ENCODE data around the gene LIPC. TPM values are rescaled to one million over a fixed set of nuclear protein-coding genes. Genes with fewer than 3 reads are reported as not detected.

Gene LIPC
- total RNA-seq, 1 donor from 2014 or later = 1.0 TPM

DNA sequence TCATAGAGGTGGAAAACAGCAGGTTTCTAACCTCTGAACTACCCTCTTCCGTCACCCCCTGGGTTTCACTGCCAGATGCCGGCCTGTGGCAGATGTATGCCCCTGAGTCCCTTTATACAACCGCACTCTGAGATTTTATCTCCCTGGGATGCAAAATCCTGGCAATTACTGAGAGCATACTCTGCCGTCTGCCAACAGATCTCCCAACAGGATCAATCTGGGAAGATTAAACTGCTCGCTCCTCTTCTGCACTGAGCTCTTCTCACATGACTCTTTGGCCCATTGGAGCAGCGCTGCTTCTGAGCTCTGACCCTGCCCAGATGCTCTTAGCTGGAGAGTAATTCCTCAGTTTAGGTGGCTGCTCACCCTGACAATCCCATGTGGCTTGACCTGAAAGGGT lies 133.2 kb downstream of the LIPC start:
- Histone ChIP-seq H3K27ac (no peak overlapping the region), H3K4me3 (no peak overlapping the region), H3K36me3 (no peaks in the 10 kb centered on the region), H3K4me1 (no peaks in the 10 kb centered on the region), H3K9me3 (no peaks in the 10 kb centered on the region), H3K27me3 (ENCODE audit: low read depth) (no peaks in the 10 kb centered on the region)
- ATAC-seq = no peak
- intact Hi-C loops (cut with DNase I) = no loop called here
- DNase-seq = no peak
- no peak for TF ChIP-seq CTCF (IDR thresholded peaks at IDR 0.05)

- no peak for TF ChIP-seq CTCF (IDR thresholded peaks at IDR 0.05)
- H3K9me3 ChIP-seq = no peaks in the 10 kb centered on the region
- no peaks in the 10 kb centered on the region for H3K27me3 ChIP-seq (ENCODE audit: low read depth)
- no peaks in the 10 kb centered on the region for H3K36me3 ChIP-seq
- intact Hi-C loops (cut with DNase I) = no loop called here
- H3K27ac ChIP-seq = no peak overlapping the region
- ATAC-seq = no peak
- H3K4me3 ChIP-seq = no peak overlapping the region
- DNase-seq = no peak
- H3K4me1 ChIP-seq = no peaks in the 10 kb centered on the region
These were observed 133.8 kb downstream of the LIPC start for GRCh38 chr15:58565619-58566018.

GRCh38 chr15:58566029-58566428 lies 134.2 kb downstream of the LIPC start:
- Histone ChIP-seq H3K9me3 (no peaks in the 10 kb centered on the region), H3K27me3 (ENCODE audit: low read depth) (no peaks in the 10 kb centered on the region), H3K4me1 (no peaks in the 10 kb centered on the region), H3K36me3 (no peaks in the 10 kb centered on the region), H3K27ac (no peak overlapping the region), H3K4me3 (no peak overlapping the region)
- ATAC-seq (no peak), DNase-seq (no peak)
- intact Hi-C loops (cut with DNase I) = no loop called here
- no peak for TF ChIP-seq CTCF (IDR thresholded peaks at IDR 0.05)

- no peaks in the 10 kb centered on the region for H3K27me3 ChIP-seq (ENCODE audit: low read depth)
- peak in 1 of 2 donors; percentile 43 for ATAC-seq
- no peaks in the 10 kb centered on the region for H3K9me3 ChIP-seq
- no peak overlapping the region for H3K4me3 ChIP-seq
- H3K36me3 ChIP-seq = no peaks in the 10 kb centered on the region
- TF ChIP-seq CTCF (IDR thresholded peaks at IDR 0.05) = no peak
- H3K27ac ChIP-seq = no peak overlapping the region
- no peak for DNase-seq
- H3K4me1 ChIP-seq = no peaks in the 10 kb centered on the region
- intact Hi-C loops (cut with DNase I) = no loop called here
These were observed 136.4 kb downstream of the LIPC start for GRCh38 chr15:58568157-58568571.

GRCh38 chr15:58569455-58569854 lies 137.7 kb downstream of the LIPC start:
- H3K27ac ChIP-seq = no peak overlapping the region
- no peak for DNase-seq
- H3K36me3 ChIP-seq = no peaks in the 10 kb centered on the region
- no peak overlapping the region for H3K4me3 ChIP-seq
- intact Hi-C loops (cut with DNase I) = no loop called here
- H3K9me3 ChIP-seq = no peaks in the 10 kb centered on the region
- no peak for TF ChIP-seq CTCF (IDR thresholded peaks at IDR 0.05)
- no peak for ATAC-seq
- no peaks in the 10 kb centered on the region for H3K4me1 ChIP-seq
- H3K27me3 ChIP-seq (ENCODE audit: low read depth) = no peaks in the 10 kb centered on the region

DNA sequence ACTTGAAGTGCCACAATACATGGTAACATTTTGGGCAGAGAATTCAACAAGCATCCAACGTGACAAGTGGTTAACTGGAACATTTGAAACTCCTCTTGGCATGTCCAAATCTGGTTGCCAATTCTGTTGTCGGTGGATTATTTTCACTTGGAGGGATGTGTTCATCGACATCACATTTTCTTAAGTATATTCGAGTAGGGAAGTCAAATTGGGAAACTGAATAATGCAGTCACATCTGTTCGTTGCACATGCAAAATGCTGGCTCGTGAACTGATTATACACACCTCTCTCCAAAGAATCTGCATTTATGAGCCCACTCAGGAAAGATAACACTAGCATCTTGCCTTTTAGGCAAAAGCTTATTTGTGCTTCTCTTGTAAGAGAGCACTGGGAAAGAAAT lies 139.7 kb downstream of the LIPC start:
- H3K27ac ChIP-seq = no peak overlapping the region
- no peak overlapping the region for H3K4me3 ChIP-seq
- no peaks in the 10 kb centered on the region for H3K36me3 ChIP-seq
- no peaks in the 10 kb centered on the region for H3K27me3 ChIP-seq (ENCODE audit: low read depth)
- ATAC-seq (no peak), DNase-seq (no peak)
- intact Hi-C loops (cut with DNase I) = no loop called here
- H3K4me1 ChIP-seq = no peaks in the 10 kb centered on the region
- TF ChIP-seq CTCF (IDR thresholded peaks at IDR 0.05) = no peak
- H3K9me3 ChIP-seq = no peaks in the 10 kb centered on the region
